ENCODE results near the gene MAP2. TPM values are rescaled to one million over a fixed set of nuclear protein-coding genes. Genes with fewer than 3 reads are reported as not detected.

Gene MAP2
- total RNA-seq, 1 experiment from 2014 or later: 7.4 TPM

- TF ChIP-seq ZBTB33 (IDR thresholded peaks at IDR 0.05; ENCODE audit: extremely low read depth, insufficient replicate concordance, low read length) (no peak), POLR2AphosphoS5 (IDR thresholded peaks at IDR 0.05; ENCODE audit: low read depth, low read length) (no peak), RAD21 (IDR thresholded peaks at IDR 0.05; ENCODE audit: low read depth) (no peak), SP1 (IDR thresholded peaks at IDR 0.05; ENCODE audit: low read depth) (no peak), EZH2 (IDR thresholded peaks at IDR 0.05) (no peak), EGR1 (IDR thresholded peaks at IDR 0.05; ENCODE audit: low read depth) (no peak)
- TF ChIP-seq, protein P1, sequence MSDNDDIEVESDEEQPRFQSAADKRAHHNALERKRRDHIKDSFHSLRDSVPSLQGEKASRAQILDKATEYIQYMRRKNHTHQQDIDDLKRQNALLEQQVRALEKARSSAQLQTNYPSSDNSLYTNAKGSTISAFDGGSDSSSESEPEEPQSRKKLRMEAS (IDR thresholded peaks at IDR 0.05): no peak
These were observed 318.1 kb downstream of the MAP2 start (continued) for GRCh38 chr2:209741953-209742352.

- no peak overlapping the region for H3K4me2 ChIP-seq (ENCODE audit: low read length)
- H3K36me3 ChIP-seq (ENCODE audit: control insufficient read depth in 1 of 2, insufficient read depth in 2 of 2, low read length in 2 of 2): no peaks in the 10 kb centered on the region
- no peak for ATAC-seq
- intact Hi-C loops (cut with micrococcal nuclease): no loop called here
- H3K4me1 ChIP-seq (ENCODE audit: control insufficient read depth in 1 of 2, insufficient read depth in 2 of 2, low read length in 2 of 2): no peaks in the 10 kb centered on the region
- no peak overlapping the region for H3K9ac ChIP-seq (ENCODE audit: low read length)
- no peak overlapping the region for H2AFZ ChIP-seq (ENCODE audit: low read depth, low read length, poor library complexity, severe bottlenecking)
- H3K27me3 ChIP-seq (ENCODE audit: insufficient read depth, low read length): no peaks in the 10 kb centered on the region
- no peaks in the 10 kb centered on the region for H3K79me2 ChIP-seq (ENCODE audit: insufficient read depth, low read length)
- no peak overlapping the region for H3K27ac ChIP-seq (ENCODE audit: low read depth, low read length)
- no peak for DNase-seq (ENCODE audit: low read depth, low spot score)
- POLR2A ChIA-PET: no interaction called here
- BruUV-seq (replicated peaks): no TSS peak
- no peaks in the 10 kb centered on the region for H3K9me2 ChIP-seq (ENCODE audit: insufficient read depth)
- CTCF ChIA-PET: no interaction called here
- no peaks in the 10 kb centered on the region for H4K20me1 ChIP-seq (ENCODE audit: insufficient read depth)
- no peak overlapping the region for H3K4me3 ChIP-seq (replicated peaks in 1 of 2; ENCODE audit: low read depth in 1 of 2, low read length in 2 of 2)
- RAD21 ChIA-PET (ENCODE audit: low non-redundant PET in 1 of 2, low total read pairs in 2 of 2, uncharacterized antibody in 2 of 2, unreplicated experiment in 2 of 2): no interaction called here
- H3K9me3 ChIP-seq (ENCODE audit: control insufficient read depth in 1 of 2, insufficient read depth in 1 of 2, low read depth in 1 of 2, low read length in 2 of 2): no peaks in the 10 kb centered on the region
- TF ChIP-seq POLR2AphosphoS5 (IDR thresholded peaks at IDR 0.05; ENCODE audit: low read depth, low read length) (no peak), YY1 (IDR thresholded peaks at IDR 0.05; ENCODE audit: extremely low read depth, insufficient replicate concordance, low read depth, low read length) (no peak), RAD21 (IDR thresholded peaks at IDR 0.05; ENCODE audit: low read depth) (no peak), ZNF274 (IDR thresholded peaks at IDR 0.05; ENCODE audit: low read depth, low read length) (no peak), ZFX (IDR thresholded peaks at IDR 0.05) (no peak), FOSL1 (IDR thresholded peaks at IDR 0.05; ENCODE audit: low read depth) (no peak), ATF3 (IDR thresholded peaks at IDR 0.05) (no peak), POLR2A (IDR thresholded peaks at IDR 0.05; ENCODE audit: borderline replicate concordance, extremely low read depth, insufficient read depth, insufficient read length) (no peak), TCF7L2 (IDR thresholded peaks at IDR 0.05; ENCODE audit: borderline replicate concordance, extremely low read depth, insufficient read depth, insufficient read length) (no peak), EZH2 (IDR thresholded peaks at IDR 0.05) (no peak), CBX3 (IDR thresholded peaks at IDR 0.05; ENCODE audit: low read depth) (no peak), SP1 (IDR thresholded peaks at IDR 0.05; ENCODE audit: low read depth) (no peak), ZBTB33 (IDR thresholded peaks at IDR 0.05; ENCODE audit: extremely low read depth, insufficient replicate concordance, low read length) (no peak), SRF (IDR thresholded peaks at IDR 0.05; ENCODE audit: low read depth) (no peak)
- TF ChIP-seq, protein P1 (IDR thresholded peaks at IDR 0.05): no peak
- TF ChIP-seq, protein P2, sequence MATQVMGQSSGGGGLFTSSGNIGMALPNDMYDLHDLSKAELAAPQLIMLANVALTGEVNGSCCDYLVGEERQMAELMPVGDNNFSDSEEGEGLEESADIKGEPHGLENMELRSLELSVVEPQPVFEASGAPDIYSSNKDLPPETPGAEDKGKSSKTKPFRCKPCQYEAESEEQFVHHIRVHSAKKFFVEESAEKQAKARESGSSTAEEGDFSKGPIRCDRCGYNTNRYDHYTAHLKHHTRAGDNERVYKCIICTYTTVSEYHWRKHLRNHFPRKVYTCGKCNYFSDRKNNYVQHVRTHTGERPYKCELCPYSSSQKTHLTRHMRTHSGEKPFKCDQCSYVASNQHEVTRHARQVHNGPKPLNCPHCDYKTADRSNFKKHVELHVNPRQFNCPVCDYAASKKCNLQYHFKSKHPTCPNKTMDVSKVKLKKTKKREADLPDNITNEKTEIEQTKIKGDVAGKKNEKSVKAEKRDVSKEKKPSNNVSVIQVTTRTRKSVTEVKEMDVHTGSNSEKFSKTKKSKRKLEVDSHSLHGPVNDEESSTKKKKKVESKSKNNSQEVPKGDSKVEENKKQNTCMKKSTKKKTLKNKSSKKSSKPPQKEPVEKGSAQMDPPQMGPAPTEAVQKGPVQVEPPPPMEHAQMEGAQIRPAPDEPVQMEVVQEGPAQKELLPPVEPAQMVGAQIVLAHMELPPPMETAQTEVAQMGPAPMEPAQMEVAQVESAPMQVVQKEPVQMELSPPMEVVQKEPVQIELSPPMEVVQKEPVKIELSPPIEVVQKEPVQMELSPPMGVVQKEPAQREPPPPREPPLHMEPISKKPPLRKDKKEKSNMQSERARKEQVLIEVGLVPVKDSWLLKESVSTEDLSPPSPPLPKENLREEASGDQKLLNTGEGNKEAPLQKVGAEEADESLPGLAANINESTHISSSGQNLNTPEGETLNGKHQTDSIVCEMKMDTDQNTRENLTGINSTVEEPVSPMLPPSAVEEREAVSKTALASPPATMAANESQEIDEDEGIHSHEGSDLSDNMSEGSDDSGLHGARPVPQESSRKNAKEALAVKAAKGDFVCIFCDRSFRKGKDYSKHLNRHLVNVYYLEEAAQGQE (IDR thresholded peaks at IDR 0.05; ENCODE audit: low read depth): no peak
These were observed 329.2 kb downstream of the MAP2 start for GRCh38 chr2:209753020-209753419.
